HT-29 (cell line): ENCODE data around the gene PRRX2. TPM values are rescaled to one million over a fixed set of nuclear protein-coding genes. Genes with fewer than 3 reads are reported as not detected.
"Not testable (repeated sequence)": the region's sequence is repeated elsewhere in the genome, so short reads cannot be mapped to it uniquely, and the experiment has no call there.

Experiments
- DNase-seq: peaks from one replicate; pipeline ENCODE4 v3.0.0-alpha.2; 2015; ENCODE audit warnings: low spot score
- total RNA-seq: library from RNA; depleted of rRNA; stranded (reverse); fragments of >200 nt; shearing (Covaris generic); gene quantifications from 2 replicates; pipeline ENCODE4 v1.2.3, GENCODE V29; 2014

PRRX2 gene
- total RNA-seq, 1 experiment from 2014 or later, result not detected

DNA sequence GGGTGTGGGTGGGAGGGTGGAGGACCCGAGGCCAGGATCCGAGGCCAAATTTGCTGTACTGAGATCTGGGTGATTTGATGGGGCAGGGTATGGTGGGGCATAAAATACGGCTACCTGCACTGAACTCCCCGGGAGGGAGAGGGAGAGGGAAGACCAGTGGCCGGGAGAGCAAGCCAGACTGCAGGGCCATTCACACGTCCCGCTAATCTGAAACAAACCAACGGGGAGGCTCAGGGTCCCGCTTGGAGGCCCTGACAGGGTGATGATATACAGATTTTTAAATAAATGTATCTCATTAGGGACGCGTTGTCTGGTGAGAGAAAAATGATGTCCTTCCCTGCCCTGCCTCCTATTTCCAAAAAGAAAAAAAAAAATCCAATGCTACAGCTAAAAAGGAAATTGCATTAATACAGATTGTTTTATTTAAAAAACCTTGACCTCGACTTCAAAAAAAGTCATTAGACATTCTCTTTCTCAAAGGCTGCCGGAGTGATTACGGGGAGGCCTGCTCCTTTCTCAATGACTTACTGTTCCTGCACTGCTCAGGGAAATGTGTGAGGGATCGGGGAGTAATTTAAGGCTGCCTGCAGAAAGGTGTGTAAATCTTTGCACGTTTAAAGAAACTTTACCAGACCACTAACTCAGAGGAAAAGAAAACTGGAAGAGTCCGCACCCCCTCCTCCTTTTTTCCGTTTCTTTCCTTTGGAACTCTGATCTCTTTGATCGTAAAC lies 11.5 kb upstream of the PRRX2 start:
- DNase-seq, result no peak

GRCh38 chr9:129654554-129655040 lies 10.8 kb upstream of the PRRX2 start:
- no peak for DNase-seq

- no peak for DNase-seq
These were observed 10.3 kb upstream of the PRRX2 start for GRCh38 chr9:129655154-129655553.

DNA sequence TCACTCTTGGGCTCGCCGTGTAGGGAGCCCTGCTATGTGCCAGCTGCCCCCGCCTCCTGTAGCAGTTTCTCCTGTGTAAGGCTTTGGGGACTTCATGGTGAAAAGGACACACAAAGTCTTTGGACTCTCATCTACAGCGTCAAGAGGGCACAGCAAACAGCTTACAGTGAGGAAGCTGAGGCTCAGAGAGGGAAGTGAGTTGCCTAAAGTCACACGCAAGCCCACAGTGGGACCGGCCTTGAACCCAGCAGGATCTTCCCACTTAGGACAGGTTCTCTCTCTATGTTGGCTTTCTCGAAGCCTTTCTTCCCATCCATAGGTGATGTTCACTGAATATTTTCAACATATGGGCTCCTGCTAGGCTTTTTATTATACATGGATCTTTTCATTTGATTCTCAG lies 9.8 kb upstream of the PRRX2 start:
- DNase-seq, result no peak

- DNase-seq, result no peak
These were observed 8.6 kb upstream of the PRRX2 start for GRCh38 chr9:129656795-129657390.

GRCh38 chr9:129661029-129661428 lies 4.4 kb upstream of the PRRX2 start:
- no peak for DNase-seq

GRCh38 chr9:129662239-129662638 lies 3.2 kb upstream of the PRRX2 start:
- not testable (repeated sequence) for DNase-seq

DNA sequence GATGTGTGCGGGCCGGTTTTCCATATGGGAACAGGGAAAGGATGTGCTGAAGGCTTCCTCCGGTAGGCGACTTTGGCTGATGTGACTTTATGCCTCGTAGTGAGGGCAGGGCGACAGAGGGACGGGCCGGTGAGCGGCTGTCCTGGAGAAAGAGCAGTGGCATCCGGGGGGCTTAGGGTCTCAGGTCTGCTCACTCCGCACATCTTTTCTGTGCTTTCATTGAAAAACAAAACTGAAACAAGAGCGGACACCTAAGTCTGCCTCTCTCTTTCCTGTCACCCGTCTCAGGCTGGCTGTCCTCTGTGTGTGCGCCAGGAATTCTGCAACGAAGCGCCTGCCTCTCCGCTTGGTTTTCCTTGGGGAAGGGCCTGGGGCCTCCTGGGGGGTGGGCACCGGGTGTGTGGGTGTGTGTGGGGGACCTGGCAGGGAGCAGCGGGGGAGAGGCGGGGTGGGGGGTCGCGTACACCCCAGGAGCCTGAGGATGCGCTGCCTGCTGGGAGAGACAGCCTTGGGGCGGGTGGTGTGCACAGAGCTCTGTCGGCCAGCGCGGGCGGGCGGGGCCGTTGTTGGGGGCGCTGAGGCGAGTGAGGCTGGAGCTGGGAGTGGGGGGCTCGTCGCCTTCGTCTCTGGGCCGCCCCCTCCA lies 580 bp upstream of the PRRX2 start:
- no peak for DNase-seq

DNA sequence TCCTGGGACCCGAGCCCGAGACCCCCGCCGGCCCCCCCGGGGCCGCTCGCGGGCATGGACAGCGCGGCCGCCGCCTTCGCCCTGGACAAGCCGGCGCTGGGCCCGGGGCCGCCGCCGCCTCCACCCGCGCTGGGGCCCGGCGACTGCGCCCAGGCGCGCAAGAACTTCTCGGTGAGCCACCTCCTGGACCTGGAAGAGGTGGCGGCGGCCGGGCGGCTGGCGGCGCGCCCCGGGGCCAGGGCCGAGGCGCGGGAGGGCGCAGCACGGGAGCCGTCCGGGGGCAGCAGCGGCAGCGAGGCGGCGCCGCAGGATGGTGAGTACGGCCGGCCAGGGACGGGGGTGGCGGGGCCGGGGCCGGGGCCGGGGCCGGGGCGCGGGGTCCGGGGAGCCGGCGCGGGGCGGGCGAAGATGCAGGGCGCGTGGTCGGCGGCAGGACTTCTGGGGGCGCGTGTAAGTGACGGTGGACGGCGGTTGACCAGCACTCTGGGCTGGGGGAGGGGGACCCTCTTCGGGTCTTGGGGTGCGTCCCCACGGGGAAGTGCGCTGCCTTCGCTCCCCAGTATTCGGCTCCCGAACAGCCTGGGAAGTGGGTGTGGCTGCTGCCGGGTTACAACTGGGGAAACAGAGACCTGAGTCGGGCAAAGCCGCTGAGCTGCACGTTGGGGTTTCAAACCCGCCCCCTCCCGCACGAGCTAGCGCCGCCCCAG lies 520 bp downstream of the PRRX2 start:
- DNase-seq, result no peak

DNA sequence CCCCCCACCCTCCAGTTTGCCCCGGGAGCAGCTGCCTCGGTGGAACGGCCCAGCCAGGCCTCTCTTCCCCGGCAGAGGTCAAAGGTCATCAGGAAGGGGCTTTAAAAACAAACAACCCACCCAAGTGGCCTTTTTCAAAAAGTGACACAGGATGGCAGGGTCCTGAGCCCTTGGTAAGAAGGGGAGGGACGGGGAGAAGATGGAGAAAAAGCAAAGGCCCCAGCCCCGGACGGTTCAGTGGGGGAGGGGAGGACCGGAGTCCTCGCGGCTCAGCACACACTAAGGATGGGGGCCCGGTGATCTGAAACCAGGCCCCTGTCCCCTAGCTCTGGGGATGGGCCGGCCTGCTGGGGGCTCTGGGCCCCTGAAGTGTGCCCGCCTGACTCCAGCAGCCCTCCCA lies 1.1 kb downstream of the PRRX2 start:
- no peak for DNase-seq

DNA sequence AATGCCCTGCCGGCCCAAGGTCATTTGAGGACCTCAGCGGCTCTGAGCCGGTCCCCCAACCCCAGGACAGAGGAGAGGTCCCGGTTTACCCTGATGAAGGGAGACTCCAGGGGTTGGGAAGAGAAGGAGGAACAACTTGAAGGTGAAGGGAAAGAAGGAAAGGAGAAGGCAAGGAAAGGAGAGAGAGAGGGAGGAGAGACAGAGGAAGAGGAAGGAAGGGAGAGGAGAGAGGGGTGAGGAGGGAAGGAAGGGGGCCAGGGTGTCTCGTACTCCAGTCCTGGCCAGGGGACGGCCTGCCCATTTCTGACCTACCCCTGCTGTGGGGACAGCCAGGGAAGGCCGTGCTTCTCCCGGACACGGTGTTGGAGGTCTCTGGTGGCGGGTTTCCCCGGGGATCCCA lies 1.9 kb downstream of the PRRX2 start:
- DNase-seq, result no peak

GRCh38 chr9:129667850-129668249 lies 2.4 kb downstream of the PRRX2 start:
- no peak for DNase-seq

DNA sequence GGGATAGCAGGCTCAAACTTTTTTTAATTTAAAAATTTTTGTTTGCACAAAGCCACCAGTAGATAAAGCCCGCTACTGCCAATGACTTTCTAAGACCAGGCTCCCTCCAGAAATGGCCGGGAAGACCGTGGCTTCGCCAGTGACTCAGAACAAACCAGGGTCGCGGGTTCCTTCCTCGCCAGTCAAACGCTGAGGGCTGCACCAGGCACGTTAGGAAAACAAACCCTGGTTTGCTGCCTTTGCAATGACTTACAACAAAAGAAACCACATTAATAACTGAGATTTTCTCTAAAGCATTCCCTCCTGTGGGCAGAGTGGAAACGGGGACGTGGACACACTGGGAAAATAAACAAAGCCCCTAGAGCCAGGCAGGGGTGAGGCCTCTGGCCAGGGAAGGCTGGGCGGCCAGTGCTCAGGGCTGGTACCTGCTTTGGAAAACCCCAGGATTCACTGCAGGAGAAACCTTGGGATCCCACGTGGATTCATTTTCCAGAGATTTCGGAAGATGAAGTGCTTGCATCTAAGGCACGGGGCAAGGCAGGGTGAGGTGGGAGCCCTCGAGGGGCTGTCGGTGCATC lies 3.8 kb downstream of the PRRX2 start:
- DNase-seq, result no peak

GRCh38 chr9:129669946-129670345 lies 4.5 kb downstream of the PRRX2 start:
- no peak for DNase-seq

DNA sequence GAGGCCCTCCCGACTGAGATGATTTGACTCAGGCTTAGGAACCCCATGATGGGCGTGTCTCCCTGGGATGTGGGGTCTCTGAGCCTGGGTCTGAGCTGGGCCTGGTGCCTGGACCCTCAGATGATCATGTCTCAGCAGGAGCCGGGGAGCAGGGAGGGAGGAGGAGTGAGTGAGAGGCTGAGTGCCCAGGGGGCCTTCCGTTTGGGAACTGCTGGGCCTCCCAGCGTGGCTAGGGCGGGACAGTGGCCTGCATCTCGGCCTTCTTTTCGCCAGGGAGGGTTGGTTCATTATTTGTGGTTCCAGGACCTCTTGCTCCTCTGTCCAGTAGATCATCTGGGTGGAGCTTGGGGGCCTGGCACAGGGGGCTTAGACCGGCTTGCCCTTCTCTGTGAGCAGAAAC lies 5.6 kb downstream of the PRRX2 start:
- DNase-seq, result no peak

GRCh38 chr9:129671519-129671918 lies 6.1 kb downstream of the PRRX2 start:
- DNase-seq, result no peak

- DNase-seq, result no peak
These were observed 7.3 kb downstream of the PRRX2 start for GRCh38 chr9:129672702-129673101.

- no peak for DNase-seq
These were observed 8.2 kb downstream of the PRRX2 start for GRCh38 chr9:129673602-129674001.

DNA sequence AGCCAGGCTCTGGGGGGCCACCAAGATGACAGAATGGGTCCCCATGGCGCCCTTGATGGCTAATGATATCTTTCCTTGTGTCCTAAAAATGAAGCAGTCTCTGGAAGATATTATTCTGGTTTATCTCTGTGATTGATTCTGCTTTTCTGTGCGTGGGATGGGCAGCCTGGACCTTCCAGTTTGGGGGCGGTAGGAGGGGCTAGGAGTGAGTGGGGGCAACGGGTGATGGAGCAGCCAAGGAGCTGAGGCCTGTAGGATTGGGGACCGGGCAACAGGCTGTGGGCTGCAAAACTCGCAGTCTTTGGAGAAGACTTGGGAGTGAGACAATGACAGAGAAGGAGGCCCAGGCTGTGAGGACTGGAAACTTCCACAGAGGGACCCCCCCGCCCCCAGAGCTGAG lies 8.8 kb downstream of the PRRX2 start:
- no peak for DNase-seq

DNA sequence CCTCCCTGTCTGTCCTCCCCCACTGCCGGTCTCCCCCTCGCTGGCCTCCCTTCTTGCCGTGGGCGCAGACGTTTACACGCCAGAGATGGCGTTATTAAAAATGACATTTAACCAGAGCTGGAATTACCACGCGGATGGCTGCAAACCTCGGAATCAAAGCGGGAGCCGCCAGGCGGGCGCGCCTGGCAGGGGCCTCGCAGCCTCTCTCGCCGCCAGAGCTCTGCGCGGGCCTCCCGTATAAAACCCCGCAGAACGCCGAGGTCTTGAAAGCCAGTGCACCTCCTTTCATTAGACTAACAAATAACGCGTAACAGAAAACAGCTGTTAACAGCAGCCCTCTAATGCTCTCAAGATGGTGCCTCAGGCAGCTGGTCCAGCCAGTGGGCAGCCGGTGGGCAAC lies 10.2 kb downstream of the PRRX2 start:
- DNase-seq, result no peak

DNA sequence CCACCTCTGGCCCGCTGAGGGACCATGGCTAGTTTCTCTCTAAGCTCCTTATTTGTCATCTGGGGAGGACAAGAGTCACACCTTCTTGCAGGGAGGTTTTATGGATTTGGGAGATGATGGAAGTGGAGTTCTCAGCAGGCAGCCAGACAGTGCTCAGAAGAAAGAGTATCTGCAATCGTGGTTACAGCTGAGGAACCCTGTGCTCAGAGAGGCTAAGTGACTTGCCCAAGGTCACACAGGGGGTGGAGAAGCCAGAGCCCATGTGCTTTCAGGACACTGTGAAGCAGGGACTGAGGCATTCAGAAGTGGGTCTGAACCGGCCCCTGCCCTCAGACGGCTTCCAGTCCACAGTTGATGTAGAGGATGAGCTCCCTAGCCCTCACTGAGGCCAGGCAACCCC lies 10.8 kb downstream of the PRRX2 start:
- no peak for DNase-seq

GRCh38 chr9:129676975-129677374 lies 11.5 kb downstream of the PRRX2 start:
- peak; percentile 46 for DNase-seq
